CD14-positive monocyte (primary cell): ENCODE data around the gene ADK. TPM values are rescaled to one million over a fixed set of nuclear protein-coding genes. Genes with fewer than 3 reads are reported as not detected.

ENCODE experiments used
- DNase-seq, 3 donors: peaks; one replicate each; pipeline ENCODE4 v3.0.0-alpha.2; 2011 to 2022
- H2AFZ ChIP-seq: 2 replicates; pipeline ENCODE4 v1.6.0; 2012; ENCODE audit warnings: mild to moderate bottlenecking, low read depth, low read length, inconsistent platforms; ENCODE audit not compliant: insufficient read depth, poor library complexity, severe bottlenecking
- H3K27ac ChIP-seq, 2 donors: 1 replicate in 1 of 2; 2 replicates in 1 of 2; pipeline ENCODE4 v1.5.1; 2012 to 2013; ENCODE audit warnings: low read length in 2 of 2, control low read depth in 1 of 2, inconsistent platforms in 1 of 2, low read depth in 1 of 2, mild to moderate bottlenecking in 1 of 2
- H3K27me3 ChIP-seq, 2 donors: one replicate each; pipeline versions ENCODE4 v1.6.0 to v1.6.1; 2011 to 2013; ENCODE audit warnings: low read length in 2 of 2; ENCODE audit not compliant: control insufficient read depth in 2 of 2, insufficient read depth in 2 of 2
- H3K36me3 ChIP-seq, 2 donors: replicated peaks in 1 of 2; 1 replicate in 1 of 2; 2 replicates in 1 of 2; pipeline versions ENCODE4 v1.5.1 to v1.6.1; 2012 to 2013; ENCODE audit warnings: low read length in 2 of 2, control low read depth in 1 of 2, inconsistent platforms in 1 of 2, mild to moderate bottlenecking in 1 of 2; ENCODE audit not compliant: insufficient read depth in 2 of 2, control insufficient read depth in 1 of 2
- H3K4me1 ChIP-seq, 2 donors: 1 replicate in 1 of 2; 2 replicates in 1 of 2; pipeline versions ENCODE4 v1.5.1 to v1.6.1; 2012 to 2013; ENCODE audit warnings: low read length in 2 of 2, control low read depth in 1 of 2, inconsistent platforms in 1 of 2, mild to moderate bottlenecking in 1 of 2, moderate library complexity in 1 of 2; ENCODE audit not compliant: insufficient read depth in 2 of 2, control insufficient read depth in 1 of 2
- H3K4me2 ChIP-seq: replicated peaks from 2 replicates; pipeline ENCODE3; 2012; ENCODE audit warnings: low read length, moderate library complexity, mild to moderate bottlenecking; ENCODE audit not compliant: poor library complexity, severe bottlenecking; ENCODE audit errors: extremely low read depth
- H3K4me3 ChIP-seq, 3 experiments: fragments of 200-600 bp in 1 of 3; sonication (generic) in 1 of 3; replicated peaks in 1 of 3; 1 replicate in 2 of 3; 2 replicates in 1 of 3; pipeline ENCODE4 v1.5.1; 2011 to 2013; ENCODE audit warnings: low read length in 3 of 3, mild to moderate bottlenecking in 3 of 3, control low read depth in 2 of 3, low read depth in 2 of 3, inconsistent platforms in 1 of 3, moderate library complexity in 1 of 3
- H3K79me2 ChIP-seq: 2 replicates; pipeline ENCODE4 v1.6.0; 2012; ENCODE audit warnings: mild to moderate bottlenecking, control low read depth, inconsistent platforms, low read length, moderate library complexity; ENCODE audit not compliant: insufficient read depth
- H3K9ac ChIP-seq: 2 replicates; pipeline ENCODE4 v1.6.0; 2017; ENCODE audit warnings: low read length, mild to moderate bottlenecking; ENCODE audit not compliant: insufficient read depth, poor library complexity, severe bottlenecking
- H3K9me3 ChIP-seq, 2 donors: replicated peaks in 1 of 2; 1 replicate in 1 of 2; 2 replicates in 1 of 2; pipeline versions ENCODE4 v1.5.1 to v1.6.1; 2012 to 2013; ENCODE audit warnings: low read length in 2 of 2, control low read depth in 1 of 2; ENCODE audit not compliant: control insufficient read depth in 1 of 2, insufficient read depth in 1 of 2
- H4K20me1 ChIP-seq: 2 replicates; pipeline ENCODE4 v1.6.0; 2012; ENCODE audit warnings: mild to moderate bottlenecking, low read length, control low read depth, moderate library complexity; ENCODE audit not compliant: insufficient read depth
- H3K27ac Mint-ChIP-seq, 7 donors: one replicate each; pipeline ENCODE4 v1.8.0; 2020; ENCODE audit warnings: mild to moderate bottlenecking in 7 of 7, mixed read lengths in 7 of 7, moderate library complexity in 6 of 7, inconsistent platforms in 2 of 7
- H3K27me3 Mint-ChIP-seq, 3 donors: one replicate each; pipeline ENCODE4 v1.8.0; 2021 to 2022; ENCODE audit warnings: low read depth in 3 of 3, mild to moderate bottlenecking in 3 of 3, mixed read lengths in 3 of 3, moderate library complexity in 3 of 3, inconsistent platforms in 1 of 3
- H3K36me3 Mint-ChIP-seq, 2 donors: one replicate each; pipeline ENCODE4 v1.8.0; 2020; ENCODE audit warnings: mixed read lengths in 2 of 2, inconsistent platforms in 1 of 2, mild to moderate bottlenecking in 1 of 2
- H3K4me1 Mint-ChIP-seq: one replicate; pipeline ENCODE4 v1.8.0; 2020; ENCODE audit warnings: mild to moderate bottlenecking, mixed read lengths
- H3K4me3 Mint-ChIP-seq, 2 donors: one replicate each; pipeline ENCODE4 v1.8.0; 2020; ENCODE audit warnings: mild to moderate bottlenecking in 2 of 2, mixed read lengths in 2 of 2, moderate library complexity in 1 of 2
- H3K9me3 Mint-ChIP-seq, 7 donors: one replicate each; pipeline ENCODE4 v1.8.0; 2020 to 2022; ENCODE audit warnings: mixed read lengths in 7 of 7, mild to moderate bottlenecking in 6 of 7, moderate library complexity in 6 of 7, inconsistent platforms in 2 of 7
- WGBS: methylation state at CpG from one replicate; pipeline ENCODE4 v1.1.5; 2013; ENCODE audit warnings: missing lambda C conversion rate; ENCODE audit not compliant: insufficient coverage; 5-methylcytosine and 5-hydroxymethylcytosine counted together
- intact Hi-C, 2 donors: fragments of 100-400 bp; cut with micrococcal nuclease; formaldehyde crosslinking; loops; one replicate each; pipeline versions ENCODE4 v1.15.0 to v1.15.1; 2023
- polyA plus RNA-seq, 3 donors: library from polyadenylated mRNA; depleted of rRNA in 1 of 3; unstranded in 2 of 3; stranded (reverse) in 1 of 3; fragments of 300-500 nt in 2 of 3; fragments of >200 nt in 1 of 3; fragmentation: Illumina TruSeq in 2 of 3; gene quantifications; 1 replicate in 2 of 3; 2 replicates in 1 of 3; pipeline ENCODE4 v1.2.3, GENCODE V29; 2012 to 2021
- TF ChIP-seq, protein P1 (sequence below): fragments of 200-600 bp; IDR thresholded peaks from one replicate; pipeline ENCODE4 v1.8.0; 2022; ENCODE audit warnings: antibody characterized with exemption, mild to moderate bottlenecking

ADK gene
- polyA plus RNA-seq, 3 donors = 6.4 to 38.2 (median 35.7) TPM

DNA sequence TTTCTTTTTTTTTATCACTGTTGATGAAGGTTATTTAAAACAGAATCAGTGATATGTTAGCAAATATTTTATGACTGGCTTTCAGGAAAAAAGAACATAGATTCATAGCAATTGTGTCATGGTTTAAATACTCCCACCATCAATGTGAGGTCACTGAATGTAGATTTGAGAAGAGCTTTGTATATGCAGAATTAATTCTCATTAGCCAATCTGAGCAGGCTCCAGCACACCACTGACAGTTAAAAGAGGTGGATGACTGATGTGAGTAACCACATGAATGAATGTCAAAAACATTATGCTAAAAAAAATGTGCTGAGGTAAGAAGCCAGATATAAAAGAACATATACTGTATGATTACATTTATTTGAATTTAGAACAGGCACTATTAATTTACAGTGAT, 500.5 kb downstream of the ADK start:
- Histone ChIP-seq H3K4me3 (no peak overlapping the region), H3K9me3 (no peaks in the 10 kb centered on the region), H3K36me3 (no peaks in the 10 kb centered on the region), H4K20me1 (no peaks in the 10 kb centered on the region), H3K9ac (no peak overlapping the region), H2AFZ (no peak overlapping the region), H3K27ac (no peak overlapping the region), H3K79me2 (no peaks in the 10 kb centered on the region), H3K4me2 (no peak overlapping the region), H3K4me1 (no peaks in the 10 kb centered on the region), H3K27me3 (no peaks in the 10 kb centered on the region)
- Mint-ChIP-seq H3K9me3 (peaks cover 0 to 6% (median 1%) of the 10 kb centered on the region in 7 donors), H3K36me3 (peaks cover 7 to 14% of the 10 kb centered on the region in 2 donors), H3K27me3 (no peaks in the 10 kb centered on the region), H3K4me3 (no peak overlapping the region), H3K27ac (no peak overlapping the region), H3K4me1 (no peaks in the 10 kb centered on the region)
- no peak for DNase-seq
- intact Hi-C loops = no loop called here
- TF ChIP-seq, protein P1, sequence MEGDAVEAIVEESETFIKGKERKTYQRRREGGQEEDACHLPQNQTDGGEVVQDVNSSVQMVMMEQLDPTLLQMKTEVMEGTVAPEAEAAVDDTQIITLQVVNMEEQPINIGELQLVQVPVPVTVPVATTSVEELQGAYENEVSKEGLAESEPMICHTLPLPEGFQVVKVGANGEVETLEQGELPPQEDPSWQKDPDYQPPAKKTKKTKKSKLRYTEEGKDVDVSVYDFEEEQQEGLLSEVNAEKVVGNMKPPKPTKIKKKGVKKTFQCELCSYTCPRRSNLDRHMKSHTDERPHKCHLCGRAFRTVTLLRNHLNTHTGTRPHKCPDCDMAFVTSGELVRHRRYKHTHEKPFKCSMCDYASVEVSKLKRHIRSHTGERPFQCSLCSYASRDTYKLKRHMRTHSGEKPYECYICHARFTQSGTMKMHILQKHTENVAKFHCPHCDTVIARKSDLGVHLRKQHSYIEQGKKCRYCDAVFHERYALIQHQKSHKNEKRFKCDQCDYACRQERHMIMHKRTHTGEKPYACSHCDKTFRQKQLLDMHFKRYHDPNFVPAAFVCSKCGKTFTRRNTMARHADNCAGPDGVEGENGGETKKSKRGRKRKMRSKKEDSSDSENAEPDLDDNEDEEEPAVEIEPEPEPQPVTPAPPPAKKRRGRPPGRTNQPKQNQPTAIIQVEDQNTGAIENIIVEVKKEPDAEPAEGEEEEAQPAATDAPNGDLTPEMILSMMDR = no peak

DNA sequence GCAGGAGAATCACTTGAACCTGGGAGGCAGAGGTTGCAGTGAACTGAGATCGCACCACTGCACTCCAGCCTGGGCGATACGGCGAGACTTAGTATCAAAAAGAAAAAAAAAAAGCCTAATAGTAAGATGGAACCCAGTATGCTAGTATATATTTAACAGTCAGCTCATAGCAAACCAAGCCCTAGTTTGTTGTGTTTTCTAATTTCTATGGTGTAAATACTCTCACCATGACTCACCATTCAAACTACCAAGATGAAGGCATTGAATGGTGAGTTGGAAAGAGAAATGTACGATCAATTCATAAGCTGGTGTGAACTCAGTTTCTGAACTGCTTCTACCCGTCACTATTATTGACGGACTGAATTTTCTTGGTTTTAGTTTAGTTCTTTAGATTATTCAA, 501.6 kb downstream of the ADK start:
- Mint-ChIP-seq H3K9me3 (peaks cover 0 to 6% (median 1%) of the 10 kb centered on the region in 7 donors), H3K27me3 (no peaks in the 10 kb centered on the region), H3K36me3 (peaks cover 7 to 14% of the 10 kb centered on the region in 2 donors), H3K27ac (no peak overlapping the region), H3K4me1 (no peaks in the 10 kb centered on the region), H3K4me3 (no peak overlapping the region)
- Histone ChIP-seq H3K9ac (no peak overlapping the region), H3K4me2 (no peak overlapping the region), H2AFZ (no peak overlapping the region), H3K4me1 (no peaks in the 10 kb centered on the region), H3K36me3 (no peaks in the 10 kb centered on the region), H3K27me3 (no peaks in the 10 kb centered on the region), H3K79me2 (no peaks in the 10 kb centered on the region), H4K20me1 (no peaks in the 10 kb centered on the region), H3K9me3 (no peaks in the 10 kb centered on the region), H3K4me3 (no peak overlapping the region), H3K27ac (no peak overlapping the region)
- no peak for DNase-seq
- 100% methylated on average over 1 of the region's 7 CpGs for WGBS
- TF ChIP-seq, protein P1 = no peak
- intact Hi-C loops = no loop called here
